ENCODE results near the gene NEDD4L.
"Not testable (repeated sequence)": the region's sequence is repeated elsewhere in the genome, so short reads cannot be mapped to it uniquely, and the experiment has no call there.

Gene NEDD4L

DNA sequence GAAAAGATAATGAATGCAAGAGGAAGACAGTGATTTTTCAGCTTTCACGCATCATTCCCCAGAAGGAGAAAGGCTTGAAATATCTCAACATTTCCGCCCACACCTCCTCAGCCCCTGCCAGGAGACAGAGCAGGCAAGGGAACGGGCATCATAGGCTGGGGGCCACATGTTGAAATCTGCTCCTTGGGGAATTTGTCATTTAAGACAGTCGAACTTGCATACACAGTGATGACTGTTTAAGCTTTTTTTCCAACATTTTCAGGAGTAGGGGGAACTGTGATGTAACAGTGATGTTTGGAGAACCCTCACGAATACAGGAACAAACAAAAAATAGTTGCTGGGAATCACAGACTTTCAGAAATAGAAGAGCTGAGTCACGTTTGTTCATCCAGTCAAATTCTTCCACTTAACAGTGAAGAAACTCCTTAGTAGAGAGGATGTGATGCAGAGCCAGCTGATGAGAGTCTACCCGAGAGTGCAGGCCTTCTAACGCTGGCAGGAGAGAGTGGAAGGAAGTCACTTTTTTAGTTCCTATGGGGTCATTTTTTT lies 318.1 kb downstream of the NEDD4L start:
- no peak for DNase-seq

- no peak for DNase-seq
Measured at GRCh38 chr18:58362829-58363271, 318.8 kb downstream of the NEDD4L start.

DNA sequence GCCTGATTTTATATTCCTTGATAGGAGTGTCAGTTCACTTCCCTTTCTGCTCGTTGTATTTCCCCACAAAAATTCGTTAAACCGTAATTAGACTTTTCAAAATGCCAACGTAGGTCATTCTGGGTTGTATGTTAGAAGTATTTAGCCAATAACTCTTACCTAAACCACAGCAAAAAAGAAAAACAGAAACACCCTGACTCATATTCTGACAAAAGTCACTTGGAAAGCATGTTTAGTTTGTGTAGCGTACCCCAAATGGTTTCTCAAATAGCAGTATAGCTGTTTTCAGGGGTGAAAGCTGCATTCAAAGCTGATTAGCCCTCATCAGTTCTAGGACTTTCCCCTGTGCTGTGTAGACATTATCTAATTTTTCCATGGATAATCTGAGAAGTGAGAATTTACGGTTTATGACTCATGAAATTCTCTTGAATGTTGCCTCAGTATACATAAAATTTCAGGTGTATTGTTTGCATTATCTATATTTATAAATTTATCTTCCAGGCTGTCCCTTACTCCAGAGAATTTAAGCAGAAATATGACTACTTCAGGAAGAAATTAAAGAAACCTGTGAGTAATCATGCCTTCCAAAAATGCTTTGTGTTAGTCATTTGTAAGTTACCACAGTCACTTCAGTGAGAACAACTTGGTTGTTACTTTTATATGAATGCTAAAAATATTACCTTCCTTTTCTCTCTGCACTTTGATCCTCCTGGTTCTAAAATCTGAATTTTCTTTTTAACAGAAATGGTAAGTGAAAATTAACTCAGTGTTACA lies 319.9 kb downstream of the NEDD4L start:
- DNase-seq, result no peak

DNA sequence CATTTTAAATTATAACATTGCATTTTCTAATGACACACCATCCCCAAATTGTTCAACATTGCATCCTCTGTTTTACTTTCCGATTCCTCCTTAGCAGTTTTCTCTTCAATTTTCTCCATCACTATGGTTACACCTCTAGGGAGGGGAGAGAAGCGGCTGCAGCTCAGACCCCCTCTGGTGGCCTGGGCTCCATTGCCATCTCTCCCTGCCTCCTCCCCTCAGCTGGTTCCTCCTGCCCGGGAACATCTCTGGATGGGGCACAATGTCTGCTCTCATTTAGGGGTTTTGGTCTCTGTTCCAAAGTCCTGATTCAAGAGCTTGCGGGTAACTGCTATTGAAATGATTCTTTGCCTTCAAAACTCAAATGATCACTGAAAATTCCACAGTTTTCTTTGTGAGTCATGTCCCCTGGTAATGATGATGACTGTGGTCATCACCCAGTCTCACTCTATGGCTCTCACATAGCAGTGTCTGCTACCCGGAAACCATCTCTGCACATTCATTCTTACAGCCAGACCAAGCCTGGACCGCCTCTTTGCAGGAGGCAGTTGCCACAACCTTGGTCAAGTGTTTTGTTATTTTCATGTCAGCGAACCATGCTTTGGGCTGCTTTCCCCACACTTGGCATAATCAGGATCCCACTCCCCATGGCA lies 321.0 kb downstream of the NEDD4L start:
- no peak for DNase-seq

GRCh38 chr18:58367425-58368140 lies 323.6 kb downstream of the NEDD4L start:
- DNase-seq, result no peak

DNA sequence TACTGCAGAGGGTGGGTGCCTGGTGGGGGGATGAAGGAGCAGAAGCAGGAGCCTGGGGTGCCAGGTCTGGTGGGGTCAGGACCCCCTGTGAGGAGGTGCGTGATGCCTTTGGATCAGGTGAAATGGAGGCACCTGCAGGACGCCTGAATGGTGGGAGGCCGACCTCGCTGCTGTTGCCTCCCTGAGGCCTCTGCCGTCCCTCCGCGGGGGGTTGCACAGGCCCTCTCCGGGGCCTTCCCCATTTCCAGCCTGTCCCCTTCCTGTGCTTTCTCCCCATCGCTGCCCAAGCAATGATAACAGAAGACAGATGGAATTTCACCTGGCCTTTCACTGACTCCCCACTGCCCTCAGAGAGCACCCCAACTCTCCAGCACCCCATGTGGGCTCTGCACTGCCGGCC lies 325.6 kb downstream of the NEDD4L start:
- DNase-seq, result no peak

- DNase-seq, result no peak
Measured at GRCh38 chr18:58370038-58370580, 326.1 kb downstream of the NEDD4L start.

DNA sequence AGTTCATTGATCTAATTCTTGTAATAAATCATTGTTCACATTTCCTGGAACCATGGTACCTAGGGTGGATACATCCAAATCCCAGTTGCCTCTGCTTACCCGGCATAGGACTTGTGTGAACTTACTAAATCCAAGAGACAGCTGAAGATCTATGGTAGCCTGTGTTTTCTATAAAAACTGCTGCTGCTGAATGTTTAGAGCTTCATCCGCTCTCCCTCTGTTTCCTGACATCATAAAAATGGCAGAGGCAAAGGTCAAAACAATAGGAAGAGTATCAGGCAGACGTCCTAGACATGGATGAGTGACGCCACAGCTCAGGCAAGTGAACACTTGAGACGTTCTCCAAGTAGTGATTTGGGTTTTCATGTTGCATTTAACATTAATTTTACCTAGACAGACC lies 326.6 kb downstream of the NEDD4L start:
- no peak for DNase-seq

- no peak for DNase-seq
Measured at GRCh38 chr18:58373481-58373880, 329.5 kb downstream of the NEDD4L start.

- no peak for DNase-seq
Measured at GRCh38 chr18:58375051-58375450, 331.0 kb downstream of the NEDD4L start.

GRCh38 chr18:58378411-58379379 lies 334.7 kb downstream of the NEDD4L start:
- no peak for DNase-seq

DNA sequence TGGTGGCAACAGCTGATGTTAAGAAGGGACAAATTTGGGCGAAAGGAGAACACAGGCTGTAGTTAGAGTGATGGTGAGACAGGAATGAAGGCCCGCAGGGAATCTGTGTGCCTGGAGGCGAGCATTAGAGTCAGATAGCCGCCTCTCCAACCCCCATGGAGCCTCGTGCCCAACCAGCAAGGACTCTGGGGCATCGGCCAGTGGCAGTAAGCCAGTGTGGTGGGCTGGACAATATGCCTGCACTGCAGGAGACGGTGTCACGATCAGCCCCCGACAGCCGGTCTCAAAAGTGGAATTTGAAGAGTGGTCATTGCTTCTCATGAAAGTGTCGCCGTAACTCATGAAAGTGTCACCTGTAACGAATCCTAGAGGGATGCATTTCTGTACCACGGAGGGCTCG lies 335.4 kb downstream of the NEDD4L start:
- DNase-seq, result no peak

GRCh38 chr18:58380113-58380512 lies 336.1 kb downstream of the NEDD4L start:
- DNase-seq, result not testable (repeated sequence)

DNA sequence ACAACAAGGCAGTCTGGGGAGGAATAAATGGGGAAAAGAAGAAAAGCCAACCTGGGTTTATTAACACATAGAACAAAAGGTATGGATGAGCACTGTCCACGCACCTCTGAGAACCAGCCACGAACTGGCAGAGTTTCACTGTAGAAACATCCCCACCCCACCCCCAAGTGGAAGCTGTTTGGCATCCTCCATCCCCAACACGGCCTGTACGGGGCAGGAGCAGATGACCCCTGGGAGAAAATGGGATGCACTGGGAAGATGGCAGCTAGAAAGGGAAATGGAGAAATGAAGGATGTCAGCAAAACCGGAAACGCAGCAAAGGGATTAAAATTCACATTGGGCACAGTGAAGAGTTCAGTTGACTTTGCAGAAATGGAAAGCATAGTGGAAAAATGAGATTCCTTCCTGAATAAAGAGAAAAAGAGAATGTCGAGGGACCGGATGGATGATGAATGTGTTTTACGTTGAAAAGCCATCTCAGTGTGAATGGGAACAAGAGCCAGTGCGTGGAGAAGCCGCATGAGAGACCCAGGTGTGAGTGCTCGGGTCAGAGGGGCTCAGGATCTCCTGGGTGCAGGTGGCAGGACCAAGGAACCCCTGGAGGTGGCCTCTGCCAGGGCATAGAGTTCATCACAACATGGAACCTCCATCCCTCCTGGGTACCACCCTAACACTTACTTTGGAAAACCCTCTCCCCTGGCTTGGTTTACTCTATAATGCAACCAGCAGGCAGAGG lies 337.8 kb downstream of the NEDD4L start:
- DNase-seq, result no peak

DNA sequence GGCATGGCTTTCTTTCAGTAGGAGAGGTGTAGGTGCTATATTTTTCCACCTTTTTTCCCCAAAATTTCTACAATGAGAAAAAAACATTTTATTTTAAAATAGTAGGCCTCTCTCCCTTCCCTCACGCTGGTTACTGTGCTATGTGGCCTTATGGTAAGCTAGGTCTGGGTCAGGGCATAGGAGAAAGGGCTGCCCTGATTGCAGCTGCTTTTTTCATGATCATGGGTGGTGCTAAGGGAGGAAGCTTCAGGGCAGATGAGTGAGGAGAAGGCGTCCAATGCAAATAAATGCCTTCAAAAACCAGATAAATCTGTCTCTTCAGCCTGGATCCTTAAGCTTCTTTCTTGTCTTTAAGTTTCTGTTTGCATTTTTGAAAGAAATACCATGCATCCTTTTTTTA lies 338.4 kb downstream of the NEDD4L start:
- no peak for DNase-seq

DNA sequence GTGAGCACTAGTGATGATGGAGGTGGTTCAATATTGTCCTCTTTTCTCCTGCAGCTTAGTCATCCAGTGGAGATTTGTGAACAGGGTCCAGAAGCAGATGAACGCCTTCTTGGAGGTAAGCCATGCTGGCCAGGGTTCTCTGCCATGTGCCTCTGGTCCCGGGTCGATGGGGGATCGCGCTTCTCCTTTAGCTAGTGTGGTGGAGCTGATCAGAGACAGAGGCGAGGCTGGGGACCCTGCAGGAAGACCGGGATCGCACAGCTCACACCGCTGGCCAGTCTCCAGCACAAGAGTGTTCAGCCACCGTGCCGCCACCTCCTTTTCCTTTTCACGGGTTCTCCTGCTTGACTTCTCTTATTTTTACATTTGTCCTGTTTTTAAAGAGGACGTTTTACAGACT lies 341.4 kb downstream of the NEDD4L start:
- no peak for DNase-seq

DNA sequence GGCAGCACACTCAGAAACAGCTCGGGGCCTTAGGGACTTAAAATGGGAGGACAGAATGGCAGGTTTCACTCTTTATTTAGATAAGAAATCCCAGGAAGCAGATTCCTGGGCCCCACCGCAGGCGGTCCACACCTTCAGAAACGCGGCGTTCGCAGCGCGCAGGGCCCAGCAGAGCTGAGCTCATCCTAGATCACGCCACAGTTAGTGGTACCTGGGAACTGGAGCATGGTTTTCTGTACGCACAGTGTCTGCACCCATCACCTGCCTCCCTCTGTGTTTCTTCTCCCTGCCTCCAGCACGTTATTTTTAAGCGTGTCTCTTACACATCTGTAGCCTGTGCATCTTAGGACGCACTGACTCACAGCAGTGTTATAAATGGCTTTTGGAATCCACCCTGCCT lies 342.8 kb downstream of the NEDD4L start:
- DNase-seq, result no peak

- no peak for DNase-seq
Measured at GRCh38 chr18:58387716-58388115, 343.7 kb downstream of the NEDD4L start.

GRCh38 chr18:58388736-58389135 lies 344.7 kb downstream of the NEDD4L start:
- DNase-seq, result no peak

GRCh38 chr18:58389745-58390144 lies 345.7 kb downstream of the NEDD4L start:
- no peak for DNase-seq

- DNase-seq, result no peak
Measured at GRCh38 chr18:58390399-58390798, 346.4 kb downstream of the NEDD4L start.

Measured in activated CD4-positive, alpha-beta T cell treated with anti-CD3 and anti-CD28 coated beads, Interleukin-2, Interleukin-6, amounts not matched to agents 100 ng/mL and 50 ng/mL, durations not matched to agents 16 hours and 8 hours (primary cell).